ENCODE results near the gene RNF126. TPM values are rescaled to one million over a fixed set of nuclear protein-coding genes. Genes with fewer than 3 reads are reported as not detected.

RNF126 gene
- total RNA-seq, 1 donor from 2014 or later: 18.9 TPM

Other genes with a start within 250 kb of the RNF126 start
- 7.6 and 35.0 TPM in 2 replicates for gene SHC2, start 202.2 kb downstream of the RNF126 start, total RNA-seq
- gene MADCAM1, start 166.7 kb downstream of the RNF126 start, total RNA-seq: 0.13 TPM in 1 of 2 replicates, not detected in the other
- gene TPGS1, start 155.7 kb downstream of the RNF126 start, total RNA-seq: 27.5 and 31.9 TPM in 2 replicates
- gene CDC34, start 131.5 kb downstream of the RNF126 start, total RNA-seq: 85.2 and 89.6 TPM in 2 replicates
- gene GZMM, start 119.2 kb downstream of the RNF126 start, total RNA-seq: not detected in 2 replicates
- 205 and 268 TPM in 2 replicates for gene BSG, start 90.6 kb downstream of the RNF126 start, total RNA-seq
- gene HCN2, start 73.3 kb downstream of the RNF126 start, total RNA-seq: 0.39 and 0.76 TPM in 2 replicates
- gene POLRMT, start 29.7 kb downstream of the RNF126 start, total RNA-seq: 19.3 and 23.9 TPM in 2 replicates
- not detected in 2 replicates for gene FGF22, start 23.3 kb downstream of the RNF126 start, total RNA-seq
- 3.1 and 5.9 TPM in 2 replicates for gene FSTL3, start 13.2 kb upstream of the RNF126 start, total RNA-seq
- gene PRSS57, start 32.2 kb upstream of the RNF126 start, total RNA-seq: not detected in 2 replicates
- 35.3 and 54.0 TPM in 2 replicates for gene PALM, start 45.7 kb upstream of the RNF126 start, total RNA-seq
- gene MISP, start 87.9 kb upstream of the RNF126 start, total RNA-seq: not detected in 2 replicates
- gene PTBP1, start 134.2 kb upstream of the RNF126 start, total RNA-seq: 128 and 154 TPM in 2 replicates
- gene PLPPR3, start 158.7 kb upstream of the RNF126 start, total RNA-seq: 0.38 and 0.39 TPM in 2 replicates
- gene AZU1, start 164.6 kb upstream of the RNF126 start, total RNA-seq: not detected in 2 replicates
- not detected in 2 replicates for gene PRTN3, start 177.8 kb upstream of the RNF126 start, total RNA-seq
- gene ELANE, start 189.1 kb upstream of the RNF126 start, total RNA-seq: not detected in 2 replicates
- gene CFD, start 196.4 kb upstream of the RNF126 start, total RNA-seq: 2.2 and 2.5 TPM in 2 replicates
- 20.2 and 30.7 TPM in 2 replicates for gene MED16, start 230.0 kb upstream of the RNF126 start, total RNA-seq
- not detected in 2 replicates for gene RNU6-9, start 230.3 kb upstream of the RNF126 start, total RNA-seq

Measured in dermis microvascular lymphatic vessel endothelial cell (primary cell).